HG03469 (cell line): Measurements from ENCODE around the gene BACE1-AS.

ENCODE experiments used
- ATAC-seq: cut with Tn5 transposase; IDR thresholded peaks from one replicate; pipeline ENCODE4 v1.9.1; 2021; ENCODE audit warnings: mild to moderate bottlenecking, moderate library complexity, moderate number of reproducible peaks; ENCODE audit not compliant: unreplicated experiment

BACE1-AS gene

DNA sequence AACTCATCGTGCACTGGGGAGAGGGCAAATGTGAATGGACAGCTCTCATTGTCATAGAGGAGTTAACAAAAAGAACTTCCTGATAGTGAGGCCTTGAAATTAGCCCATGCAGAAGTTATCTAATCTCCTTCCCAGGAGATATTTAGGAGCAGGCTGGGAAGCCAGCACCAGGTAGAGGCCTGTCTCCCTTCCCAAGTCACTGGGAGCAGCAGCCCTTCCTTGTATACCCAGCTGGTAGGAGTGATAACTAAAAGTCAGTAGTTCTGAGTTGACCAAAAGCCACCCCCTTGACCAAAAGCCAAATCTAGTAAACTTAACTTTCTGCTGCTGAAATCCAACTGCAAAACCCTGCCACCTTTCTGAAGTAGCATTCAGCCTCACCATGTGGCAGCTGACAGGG lies 1.4 kb upstream of the BACE1-AS start:
- ATAC-seq, result no peak

DNA sequence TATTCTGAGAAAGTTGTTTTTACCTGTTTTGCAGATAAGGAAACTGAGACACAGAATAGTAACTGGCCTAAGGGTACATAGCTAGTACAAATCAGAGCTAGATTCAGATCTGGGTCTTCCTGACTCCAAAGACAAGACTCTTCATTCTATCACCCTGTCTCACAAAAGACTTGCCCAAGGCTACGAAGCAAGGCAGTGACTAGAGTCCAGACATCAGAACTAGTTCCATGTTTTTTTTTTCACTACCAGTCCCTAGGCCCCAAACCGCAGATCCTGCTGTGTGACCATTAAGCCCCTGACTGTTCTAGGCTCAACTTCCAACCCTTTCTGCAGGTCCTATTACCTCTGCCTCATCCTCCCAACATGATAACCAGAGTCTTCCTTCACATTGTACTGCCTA lies 1.5 kb downstream of the BACE1-AS start:
- no peak for ATAC-seq

GRCh38 chr11:117295438-117296137 lies 4.4 kb downstream of the BACE1-AS start:
- no peak for ATAC-seq

- ATAC-seq, result no peak
Observed at GRCh38 chr11:117296881-117297280, 5.7 kb downstream of the BACE1-AS start.

DNA sequence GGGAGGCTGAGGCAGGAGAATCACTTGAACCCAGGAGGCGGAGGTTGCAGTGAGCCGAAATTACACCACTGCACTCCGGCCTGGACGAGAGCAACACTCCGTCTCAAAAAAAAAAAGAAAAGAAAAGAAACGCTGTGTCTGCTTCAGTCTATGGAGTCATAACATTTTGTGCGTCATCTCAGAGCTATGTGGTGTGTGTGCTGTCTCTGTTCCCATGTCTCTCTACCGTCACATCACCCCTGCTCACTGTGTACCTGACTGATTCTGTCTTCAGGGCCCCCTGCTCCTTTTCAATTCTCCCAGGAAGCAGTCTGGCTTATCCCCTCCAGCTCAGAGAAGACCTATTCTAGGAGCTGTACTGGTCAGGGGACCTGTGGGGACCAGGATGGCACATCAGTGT lies 7.0 kb downstream of the BACE1-AS start:
- ATAC-seq, result no peak

DNA sequence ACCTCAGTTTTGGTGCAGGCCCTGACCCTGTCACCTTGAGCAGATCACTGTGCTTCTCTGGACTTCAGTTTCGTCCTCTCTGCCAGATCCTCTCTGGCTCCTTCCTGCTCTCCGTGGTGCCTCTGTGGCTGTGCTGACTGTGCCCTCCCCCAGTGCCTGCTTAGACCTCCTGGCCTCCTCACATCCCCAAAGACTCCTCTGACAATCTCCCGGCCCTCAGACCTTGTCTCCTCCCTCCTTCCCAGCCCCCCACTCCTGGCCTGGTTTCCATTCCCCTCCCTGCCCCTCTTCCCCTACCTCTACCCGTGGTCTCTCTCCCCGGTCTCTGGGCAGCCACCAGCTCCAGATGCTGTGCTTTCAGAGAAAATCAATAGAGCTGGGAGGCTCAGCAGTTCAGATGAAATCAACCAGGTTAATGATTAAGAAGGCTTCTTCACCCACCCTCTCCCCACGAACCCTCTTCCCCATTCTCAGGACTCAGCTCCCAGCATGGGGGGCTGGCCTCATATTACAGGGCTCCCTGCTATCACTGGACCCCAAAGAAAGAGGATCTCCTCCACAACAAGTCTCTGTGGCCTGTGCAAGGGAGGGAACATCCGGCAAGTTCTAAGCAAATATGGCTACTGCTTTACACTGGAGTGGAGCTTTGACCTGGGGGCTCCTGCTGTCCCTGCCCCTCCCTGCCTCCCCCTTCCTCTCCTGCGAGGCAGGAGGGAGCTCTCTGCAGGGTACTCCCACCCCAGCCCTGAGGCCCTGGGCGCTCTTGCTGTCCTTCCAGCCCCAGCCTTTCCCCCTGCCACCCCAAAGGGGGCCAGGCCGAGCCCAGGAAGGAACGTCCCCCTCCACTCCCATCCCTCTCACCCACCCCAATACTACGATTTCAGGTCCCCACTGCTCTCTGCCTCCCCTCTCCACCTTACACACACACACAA lies 8.5 kb downstream of the BACE1-AS start:
- no peak for ATAC-seq

DNA sequence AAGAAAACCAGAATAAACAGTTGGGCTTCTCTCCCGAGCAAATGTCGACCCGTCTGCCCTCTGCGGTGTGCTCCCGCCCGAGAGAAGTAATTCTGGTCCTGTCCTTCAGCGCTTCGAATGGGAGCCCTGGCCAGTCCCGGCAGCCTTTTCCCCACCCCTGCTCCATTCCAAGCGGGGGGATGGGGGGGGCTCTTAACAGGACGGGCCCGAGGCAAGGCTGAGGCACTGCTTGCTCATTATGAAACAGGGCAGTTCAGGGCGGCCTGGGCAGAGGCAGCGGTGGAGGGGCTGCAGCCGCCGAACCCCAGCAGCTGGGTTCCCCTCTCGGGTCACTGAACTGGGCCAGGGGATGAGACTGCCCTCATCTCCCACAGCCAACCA lies 9.1 kb downstream of the BACE1-AS start:
- ATAC-seq, result no peak

- no peak for ATAC-seq
Observed at GRCh38 chr11:117300773-117301172, 9.6 kb downstream of the BACE1-AS start.

- no peak for ATAC-seq
Observed at GRCh38 chr11:117302228-117302627, 11.1 kb downstream of the BACE1-AS start.

DNA sequence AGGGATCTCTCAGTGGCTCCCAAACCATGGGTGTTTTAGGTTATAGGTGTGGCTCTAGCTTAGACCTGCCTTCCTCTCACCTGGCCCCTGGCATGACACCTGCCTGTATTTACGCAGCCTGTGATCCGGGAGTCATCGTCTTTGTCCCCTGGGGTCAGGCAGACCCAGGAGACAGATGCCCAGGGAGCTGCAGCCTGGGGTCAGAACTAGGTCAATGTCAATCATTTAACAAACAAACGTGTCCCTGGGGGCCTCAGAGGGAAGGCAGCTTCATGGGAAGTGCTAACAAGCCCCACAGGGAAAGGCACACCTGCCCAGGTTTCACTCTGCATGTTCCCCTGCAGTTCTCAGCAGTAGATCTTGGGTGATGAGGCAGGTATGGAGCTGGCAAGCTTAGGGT lies 12.0 kb downstream of the BACE1-AS start:
- no peak for ATAC-seq

- no peak for ATAC-seq
Observed at GRCh38 chr11:117303646-117304315, 12.6 kb downstream of the BACE1-AS start.

DNA sequence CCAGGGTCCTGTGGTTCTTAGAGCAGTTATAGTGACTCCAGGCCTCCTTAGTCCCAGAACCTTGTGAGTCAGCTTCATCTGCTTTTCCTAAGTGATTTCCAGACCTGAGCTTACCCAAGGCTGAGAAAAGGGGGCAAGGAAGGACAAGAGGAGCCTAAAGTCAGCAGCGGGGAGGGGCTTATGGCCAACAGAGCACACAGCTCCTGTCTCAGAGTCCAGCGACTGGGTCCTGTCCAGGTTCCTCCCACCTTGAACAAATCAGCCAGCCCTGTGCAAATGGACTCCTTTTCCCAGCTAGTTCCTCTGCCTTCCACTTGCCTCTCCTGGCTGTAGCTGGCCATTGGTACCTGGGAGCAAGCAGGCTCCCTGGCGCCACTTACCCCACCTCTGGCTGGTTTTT lies 14.0 kb downstream of the BACE1-AS start:
- ATAC-seq, result no peak

GRCh38 chr11:117309310-117309709 lies 18.2 kb downstream of the BACE1-AS start:
- ATAC-seq, result no peak

GRCh38 chr11:117313091-117313490 lies 21.9 kb downstream of the BACE1-AS start:
- no peak for ATAC-seq

DNA sequence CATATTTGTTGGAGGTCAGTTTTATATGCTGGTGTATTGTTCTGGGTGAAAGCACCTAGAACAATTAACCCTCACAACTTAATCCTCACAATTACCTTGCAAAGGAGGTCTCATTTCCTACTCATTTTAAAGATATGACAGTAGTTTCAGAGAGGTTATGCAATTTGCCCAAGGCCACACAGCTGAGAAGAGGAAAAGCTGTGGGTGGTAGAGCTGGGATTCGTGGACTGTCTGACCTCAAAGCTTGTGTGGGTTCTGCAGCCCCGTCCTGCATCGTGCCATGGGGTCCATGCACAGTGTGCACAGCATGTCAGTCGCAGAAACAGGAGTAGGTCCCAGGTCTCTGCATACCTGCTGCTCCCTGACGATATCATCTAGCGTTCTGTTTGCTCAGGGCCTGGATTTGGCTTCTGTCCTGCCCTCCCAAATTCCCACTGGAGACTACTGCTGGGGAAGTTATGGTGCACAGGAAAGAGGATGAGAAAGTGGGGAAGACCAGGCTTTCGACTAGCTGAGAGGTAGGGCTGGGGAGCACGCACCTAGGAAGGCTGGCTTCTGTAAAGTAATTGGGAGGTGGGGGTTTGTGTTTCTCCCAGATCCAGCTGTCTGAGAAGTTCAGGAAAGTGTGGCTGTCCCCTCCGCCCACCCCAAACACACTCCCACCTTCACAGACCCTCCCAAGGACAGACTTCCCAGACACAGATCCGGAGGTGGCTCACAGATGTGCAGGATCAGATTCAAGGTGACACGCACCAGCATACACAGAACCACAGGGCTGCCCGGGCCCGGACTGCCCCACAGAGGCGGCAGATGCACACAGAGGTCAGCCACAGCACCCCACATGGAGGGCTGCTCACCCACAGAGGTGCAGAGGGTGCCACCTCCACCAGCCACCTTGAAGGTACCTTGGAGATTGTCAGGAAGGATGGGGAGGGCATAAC lies 23.0 kb downstream of the BACE1-AS start:
- ATAC-seq, result no peak

GRCh38 chr11:117314840-117315239 lies 23.7 kb downstream of the BACE1-AS start:
- ATAC-seq, result no peak

GRCh38 chr11:117315285-117316196 lies 24.4 kb downstream of the BACE1-AS start:
- no peak for ATAC-seq

DNA sequence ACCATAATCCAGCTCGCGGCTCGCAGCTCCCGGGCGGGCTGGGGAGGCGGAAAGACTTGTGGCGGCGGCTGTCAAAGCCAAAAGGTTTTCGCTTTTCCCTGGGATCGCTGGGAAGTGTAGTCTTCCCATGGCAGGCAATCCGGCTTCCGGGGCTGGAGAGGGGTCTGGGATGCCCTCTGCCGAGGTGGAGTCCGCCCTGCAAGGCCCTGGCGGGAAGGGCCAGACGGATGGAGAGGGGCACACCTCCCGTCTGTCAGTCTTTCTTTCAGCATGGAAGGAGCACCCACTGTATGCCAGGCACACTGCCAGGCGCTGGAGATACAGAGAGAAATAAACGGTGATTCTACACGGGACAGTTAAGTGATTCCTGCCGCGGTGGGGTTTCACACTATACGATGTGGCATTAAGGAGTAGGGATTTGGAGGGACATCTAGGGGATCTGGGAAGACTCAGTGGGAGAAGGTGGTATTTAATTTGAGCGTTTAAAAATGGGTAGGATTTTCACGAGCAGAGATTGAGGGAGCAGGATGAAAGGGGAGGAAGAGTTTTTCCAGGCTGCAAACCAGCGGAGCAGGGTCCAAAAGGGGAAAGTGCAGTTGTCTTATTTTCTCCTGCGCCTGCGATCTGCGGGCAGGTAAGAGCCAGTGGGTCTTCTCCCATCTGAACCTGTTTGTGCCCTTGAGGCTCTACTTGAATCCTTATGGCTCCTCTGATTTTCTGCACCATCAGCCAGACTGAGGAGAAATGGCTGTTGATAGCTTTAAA lies 25.2 kb downstream of the BACE1-AS start, which contains the start of gene BACE1:
Gene BACE1 (minus strand): TSS at position 60 of the 765 bp plus-strand sequence. CDS start 461 bp downstream, outside the sequence.
- ATAC-seq, result no peak

DNA sequence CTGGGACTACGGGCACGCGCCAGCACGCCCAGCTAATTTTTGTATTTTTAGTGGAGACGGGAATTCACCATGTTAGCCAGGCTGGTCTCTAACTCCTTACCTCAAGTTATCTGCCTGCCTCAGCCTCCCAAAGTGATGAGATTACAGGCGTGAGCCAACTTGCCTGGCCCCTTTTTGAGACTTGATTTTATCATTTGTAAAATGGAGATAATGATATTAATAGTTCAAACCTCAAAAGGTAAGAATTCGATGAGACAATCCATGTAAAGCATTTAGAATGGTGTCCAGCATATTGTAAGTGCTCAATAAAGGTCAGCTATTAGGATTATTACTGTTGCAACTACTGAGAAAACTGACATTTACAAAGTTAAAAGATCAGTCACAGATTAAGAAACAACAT lies 27.6 kb downstream of the BACE1-AS start:
- ATAC-seq, result no peak
